ENCODE results near the gene FOXP1. TPM values are rescaled to one million over a fixed set of nuclear protein-coding genes. Genes with fewer than 3 reads are reported as not detected.

Gene FOXP1
- total RNA-seq, 1 experiment from 2014 or later, result 58.4 TPM

GRCh38 chr3:71026634-71027578, 556.6 kb downstream of the FOXP1 start:
- POLR2A ChIA-PET (ENCODE audit: low non-redundant PET), result no interaction called here
- no peaks in the 10 kb centered on the region for H3K9me3 ChIP-seq (ENCODE audit: low read depth, low read length, poor library complexity, severe bottlenecking)
- CTCF ChIA-PET, result no interaction called here
- intact Hi-C loops (cut with micrococcal nuclease; ENCODE audit: unreplicated experiment), result no loop called here
- BruUV-seq (replicated peaks), result no TSS peak
- H3K4me3 ChIP-seq (ENCODE audit: low read depth, low read length, poor library complexity, severe bottlenecking), result no peak overlapping the region
- TF ChIP-seq, protein P1, sequence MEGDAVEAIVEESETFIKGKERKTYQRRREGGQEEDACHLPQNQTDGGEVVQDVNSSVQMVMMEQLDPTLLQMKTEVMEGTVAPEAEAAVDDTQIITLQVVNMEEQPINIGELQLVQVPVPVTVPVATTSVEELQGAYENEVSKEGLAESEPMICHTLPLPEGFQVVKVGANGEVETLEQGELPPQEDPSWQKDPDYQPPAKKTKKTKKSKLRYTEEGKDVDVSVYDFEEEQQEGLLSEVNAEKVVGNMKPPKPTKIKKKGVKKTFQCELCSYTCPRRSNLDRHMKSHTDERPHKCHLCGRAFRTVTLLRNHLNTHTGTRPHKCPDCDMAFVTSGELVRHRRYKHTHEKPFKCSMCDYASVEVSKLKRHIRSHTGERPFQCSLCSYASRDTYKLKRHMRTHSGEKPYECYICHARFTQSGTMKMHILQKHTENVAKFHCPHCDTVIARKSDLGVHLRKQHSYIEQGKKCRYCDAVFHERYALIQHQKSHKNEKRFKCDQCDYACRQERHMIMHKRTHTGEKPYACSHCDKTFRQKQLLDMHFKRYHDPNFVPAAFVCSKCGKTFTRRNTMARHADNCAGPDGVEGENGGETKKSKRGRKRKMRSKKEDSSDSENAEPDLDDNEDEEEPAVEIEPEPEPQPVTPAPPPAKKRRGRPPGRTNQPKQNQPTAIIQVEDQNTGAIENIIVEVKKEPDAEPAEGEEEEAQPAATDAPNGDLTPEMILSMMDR (conservative IDR thresholded peaks at IDR 0.05; ENCODE audit: low read depth, low read length), result no peak
- no peak for TF ChIP-seq EZH2 (IDR thresholded peaks at IDR 0.05; ENCODE audit: borderline replicate concordance, low read depth, low read length, poor library complexity, severe bottlenecking)
- DNase-seq (ENCODE audit: low spot score), result no peak
- peaks cover 11% of the 10 kb centered on the region for H3K4me1 ChIP-seq (ENCODE audit: insufficient read depth, low read length, poor library complexity, severe bottlenecking)
- no peaks in the 10 kb centered on the region for H3K27me3 ChIP-seq (replicated peaks; ENCODE audit: insufficient read depth, low read depth, low read length, poor library complexity)
- no peak overlapping the region for H3K27ac ChIP-seq (ENCODE audit: low read depth, low read length, poor library complexity, severe bottlenecking)
- H3K36me3 ChIP-seq (ENCODE audit: insufficient read depth, low read length, poor library complexity, severe bottlenecking), result no peaks in the 10 kb centered on the region

DNA sequence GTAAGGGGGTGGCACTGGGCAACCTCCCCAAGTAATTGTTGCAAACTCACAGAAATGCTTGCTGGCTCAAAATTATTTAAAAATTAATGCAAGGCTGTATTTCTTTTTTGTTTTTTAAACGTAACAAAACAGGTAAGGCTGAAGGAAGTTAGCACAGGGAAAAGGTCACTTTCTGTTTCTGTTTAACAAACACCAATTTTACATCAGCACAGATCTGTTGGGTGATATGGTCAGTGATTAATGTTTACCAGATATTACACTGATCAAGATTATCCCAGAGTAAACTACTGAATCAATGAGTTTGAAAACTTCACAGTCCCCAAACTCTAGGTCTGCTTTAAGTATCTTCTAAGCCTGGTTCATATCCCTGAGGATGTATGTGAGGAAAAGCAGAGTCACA, 558.0 kb downstream of the FOXP1 start:
- H3K27ac ChIP-seq (ENCODE audit: low read depth, low read length, poor library complexity, severe bottlenecking), result no peak overlapping the region
- intact Hi-C loops (cut with micrococcal nuclease; ENCODE audit: unreplicated experiment), result no loop called here
- TF ChIP-seq, protein P1 (conservative IDR thresholded peaks at IDR 0.05; ENCODE audit: low read depth, low read length), result no peak
- no peak for TF ChIP-seq EZH2 (IDR thresholded peaks at IDR 0.05; ENCODE audit: borderline replicate concordance, low read depth, low read length, poor library complexity, severe bottlenecking)
- no peak for DNase-seq (ENCODE audit: low spot score)
- no TSS peak for BruUV-seq (replicated peaks)
- no peaks in the 10 kb centered on the region for H3K27me3 ChIP-seq (replicated peaks; ENCODE audit: insufficient read depth, low read depth, low read length, poor library complexity)
- H3K9me3 ChIP-seq (ENCODE audit: low read depth, low read length, poor library complexity, severe bottlenecking), result no peaks in the 10 kb centered on the region
- H3K4me3 ChIP-seq (ENCODE audit: low read depth, low read length, poor library complexity, severe bottlenecking), result no peak overlapping the region
- POLR2A ChIA-PET (ENCODE audit: low non-redundant PET), result no interaction called here
- H3K4me1 ChIP-seq (ENCODE audit: insufficient read depth, low read length, poor library complexity, severe bottlenecking), result peaks cover 11% of the 10 kb centered on the region
- no peaks in the 10 kb centered on the region for H3K36me3 ChIP-seq (ENCODE audit: insufficient read depth, low read length, poor library complexity, severe bottlenecking)
- CTCF ChIA-PET, result no interaction called here

DNA sequence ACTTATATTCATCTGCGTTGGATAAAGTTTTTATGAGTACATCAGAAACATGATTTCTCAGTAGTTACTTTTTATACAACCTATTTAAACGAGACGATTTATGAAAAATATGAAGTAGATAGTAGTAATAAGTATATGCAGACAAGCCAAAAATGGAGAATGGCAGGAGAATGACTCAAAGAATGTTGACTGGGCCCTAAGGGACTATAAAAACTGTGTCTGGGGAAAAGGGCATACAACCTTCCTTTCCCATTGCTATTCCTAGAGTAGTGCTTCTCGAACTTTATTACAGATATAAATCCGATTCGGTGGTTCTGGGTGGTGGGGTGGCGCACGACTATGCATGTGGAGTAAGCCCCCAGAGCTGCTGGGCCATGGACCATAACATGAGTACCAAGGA, 558.5 kb downstream of the FOXP1 start:
- POLR2A ChIA-PET (ENCODE audit: low non-redundant PET), result interaction anchor here (0.6 kb wide), 1 partner anchor 220 kb away, joined by 7 read pairs; no protein-coding TSS in a partner anchor

More for the DNA sequence above, 558.5 kb downstream of the FOXP1 start:
- intact Hi-C loops (cut with micrococcal nuclease; ENCODE audit: unreplicated experiment), result no loop called here
- CTCF ChIA-PET, result no interaction called here
- no peak overlapping the region for H3K27ac ChIP-seq (ENCODE audit: low read depth, low read length, poor library complexity, severe bottlenecking)
- no peaks in the 10 kb centered on the region for H3K27me3 ChIP-seq (replicated peaks; ENCODE audit: insufficient read depth, low read depth, low read length, poor library complexity)
- no peaks in the 10 kb centered on the region for H3K9me3 ChIP-seq (ENCODE audit: low read depth, low read length, poor library complexity, severe bottlenecking)
- TF ChIP-seq EZH2 (IDR thresholded peaks at IDR 0.05; ENCODE audit: borderline replicate concordance, low read depth, low read length, poor library complexity, severe bottlenecking), result no peak
- TF ChIP-seq, protein P1 (conservative IDR thresholded peaks at IDR 0.05; ENCODE audit: low read depth, low read length), result no peak
- DNase-seq (ENCODE audit: low spot score), result no peak
- no peak overlapping the region for H3K4me3 ChIP-seq (ENCODE audit: low read depth, low read length, poor library complexity, severe bottlenecking)
- H3K36me3 ChIP-seq (ENCODE audit: insufficient read depth, low read length, poor library complexity, severe bottlenecking), result no peaks in the 10 kb centered on the region
- BruUV-seq (replicated peaks), result no TSS peak
- peaks cover 11% of the 10 kb centered on the region for H3K4me1 ChIP-seq (ENCODE audit: insufficient read depth, low read length, poor library complexity, severe bottlenecking)
